PFSK-1 (cell line): ENCODE results near the gene DCC.

Experiments
- POLR2AphosphoS5 ChIP-seq: IDR thresholded peaks from 2 replicates; pipeline ENCODE4 v1.6.1; 2012; ENCODE audit warnings: low read depth, mild to moderate bottlenecking, control low read depth, low read length, moderate library complexity
- SIN3A ChIP-seq: IDR thresholded peaks from 2 replicates; pipeline ENCODE4 v1.6.1; 2012; ENCODE audit warnings: mild to moderate bottlenecking, low read length, moderate library complexity, borderline replicate concordance; ENCODE audit not compliant: insufficient read depth
- TAF1 ChIP-seq: IDR thresholded peaks from 2 replicates; pipeline ENCODE4 v1.6.1; 2012; ENCODE audit warnings: low read length, control low read depth, borderline replicate concordance; ENCODE audit not compliant: insufficient read depth
- TF ChIP-seq, protein P1 (sequence below), 2 experiments: IDR thresholded peaks; 2 replicates each; pipeline versions ENCODE4 v1.6.1 to v1.8.0; 2011 to 2012; ENCODE audit warnings: low read depth in 2 of 2, low read length in 2 of 2, control low read depth in 1 of 2, inconsistent platforms in 1 of 2, mild to moderate bottlenecking in 1 of 2, moderate library complexity in 1 of 2; ENCODE audit not compliant: insufficient read depth in 1 of 2

DNA sequence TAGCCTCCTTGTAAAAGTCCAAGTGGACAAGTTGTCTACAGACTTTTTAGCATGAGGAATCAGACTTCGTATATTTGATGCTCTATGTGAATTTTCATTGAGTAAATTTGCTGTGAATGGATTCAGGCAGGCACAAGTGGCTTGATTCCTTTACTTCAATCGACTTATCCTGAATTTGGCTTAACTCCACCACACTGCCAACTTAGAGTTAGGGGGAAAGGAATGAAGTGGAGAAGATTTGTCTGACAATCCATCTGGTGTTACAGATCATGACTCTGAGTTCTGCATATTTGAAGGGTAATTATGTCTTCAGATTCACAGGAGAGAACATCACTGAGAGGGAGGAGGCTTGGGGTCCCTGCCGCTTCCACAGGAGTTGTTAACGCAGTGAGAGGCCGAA is 829.3 kb downstream of the DCC start:
- no peak for TF ChIP-seq SIN3A
- TF ChIP-seq, protein P1, sequence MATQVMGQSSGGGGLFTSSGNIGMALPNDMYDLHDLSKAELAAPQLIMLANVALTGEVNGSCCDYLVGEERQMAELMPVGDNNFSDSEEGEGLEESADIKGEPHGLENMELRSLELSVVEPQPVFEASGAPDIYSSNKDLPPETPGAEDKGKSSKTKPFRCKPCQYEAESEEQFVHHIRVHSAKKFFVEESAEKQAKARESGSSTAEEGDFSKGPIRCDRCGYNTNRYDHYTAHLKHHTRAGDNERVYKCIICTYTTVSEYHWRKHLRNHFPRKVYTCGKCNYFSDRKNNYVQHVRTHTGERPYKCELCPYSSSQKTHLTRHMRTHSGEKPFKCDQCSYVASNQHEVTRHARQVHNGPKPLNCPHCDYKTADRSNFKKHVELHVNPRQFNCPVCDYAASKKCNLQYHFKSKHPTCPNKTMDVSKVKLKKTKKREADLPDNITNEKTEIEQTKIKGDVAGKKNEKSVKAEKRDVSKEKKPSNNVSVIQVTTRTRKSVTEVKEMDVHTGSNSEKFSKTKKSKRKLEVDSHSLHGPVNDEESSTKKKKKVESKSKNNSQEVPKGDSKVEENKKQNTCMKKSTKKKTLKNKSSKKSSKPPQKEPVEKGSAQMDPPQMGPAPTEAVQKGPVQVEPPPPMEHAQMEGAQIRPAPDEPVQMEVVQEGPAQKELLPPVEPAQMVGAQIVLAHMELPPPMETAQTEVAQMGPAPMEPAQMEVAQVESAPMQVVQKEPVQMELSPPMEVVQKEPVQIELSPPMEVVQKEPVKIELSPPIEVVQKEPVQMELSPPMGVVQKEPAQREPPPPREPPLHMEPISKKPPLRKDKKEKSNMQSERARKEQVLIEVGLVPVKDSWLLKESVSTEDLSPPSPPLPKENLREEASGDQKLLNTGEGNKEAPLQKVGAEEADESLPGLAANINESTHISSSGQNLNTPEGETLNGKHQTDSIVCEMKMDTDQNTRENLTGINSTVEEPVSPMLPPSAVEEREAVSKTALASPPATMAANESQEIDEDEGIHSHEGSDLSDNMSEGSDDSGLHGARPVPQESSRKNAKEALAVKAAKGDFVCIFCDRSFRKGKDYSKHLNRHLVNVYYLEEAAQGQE (IDR thresholded peaks at IDR 0.05; ENCODE audit: insufficient read depth in 1 of 2, low read depth in 2 of 2, low read length in 2 of 2), result no peak
- no peak for TF ChIP-seq POLR2AphosphoS5
- TF ChIP-seq TAF1, result no peak
